Osteocyte (in vitro differentiated cells): Measurements from ENCODE around the gene FAM120B. TPM values are rescaled to one million over a fixed set of nuclear protein-coding genes. Genes with fewer than 3 reads are reported as not detected.
A peak's percentile ranks its signal among the peaks of the same experiment; 100 is the strongest.

Source experiments
- DNase-seq: peaks from one replicate; pipeline ENCODE4 v3.0.0; 2021; ENCODE audit warnings: mixed read lengths; ENCODE audit not compliant: unreplicated experiment; ENCODE audit errors: extremely low spot score
- H3K27ac Mint-ChIP-seq: one replicate; pipeline ENCODE4 v1.8.0; 2021; ENCODE audit warnings: mild to moderate bottlenecking, mixed read lengths; ENCODE audit not compliant: unreplicated experiment
- H3K27me3 Mint-ChIP-seq: one replicate; pipeline ENCODE4 v1.8.0; 2021; ENCODE audit warnings: mixed read lengths; ENCODE audit not compliant: unreplicated experiment
- H3K36me3 Mint-ChIP-seq: one replicate; pipeline ENCODE4 v1.8.0; 2021; ENCODE audit warnings: mixed read lengths; ENCODE audit not compliant: unreplicated experiment
- H3K4me1 Mint-ChIP-seq: one replicate; pipeline ENCODE4 v1.8.0; 2021; ENCODE audit warnings: mixed read lengths; ENCODE audit not compliant: unreplicated experiment
- H3K4me3 Mint-ChIP-seq: one replicate; pipeline ENCODE4 v1.8.0; 2021; ENCODE audit warnings: mild to moderate bottlenecking, moderate library complexity, mixed read lengths; ENCODE audit not compliant: unreplicated experiment
- H3K9me3 Mint-ChIP-seq: one replicate; pipeline ENCODE4 v1.8.0; 2021; ENCODE audit warnings: mixed read lengths; ENCODE audit not compliant: unreplicated experiment
- total RNA-seq: library from RNA; stranded (reverse); gene quantifications from 2 replicates; pipeline ENCODE4 v1.2.1, GENCODE V29; 2021
- TF ChIP-seq, protein P1 (sequence below): fragments of 200-600 bp; sonication (generic); IDR thresholded peaks from 2 replicates; pipeline ENCODE4 v1.5.0; 2021; ENCODE audit warnings: antibody characterized with exemption, mild to moderate bottlenecking, moderate library complexity

FAM120B gene
- total RNA-seq, 1 donor from 2014 or later: 36.9 TPM

DNA sequence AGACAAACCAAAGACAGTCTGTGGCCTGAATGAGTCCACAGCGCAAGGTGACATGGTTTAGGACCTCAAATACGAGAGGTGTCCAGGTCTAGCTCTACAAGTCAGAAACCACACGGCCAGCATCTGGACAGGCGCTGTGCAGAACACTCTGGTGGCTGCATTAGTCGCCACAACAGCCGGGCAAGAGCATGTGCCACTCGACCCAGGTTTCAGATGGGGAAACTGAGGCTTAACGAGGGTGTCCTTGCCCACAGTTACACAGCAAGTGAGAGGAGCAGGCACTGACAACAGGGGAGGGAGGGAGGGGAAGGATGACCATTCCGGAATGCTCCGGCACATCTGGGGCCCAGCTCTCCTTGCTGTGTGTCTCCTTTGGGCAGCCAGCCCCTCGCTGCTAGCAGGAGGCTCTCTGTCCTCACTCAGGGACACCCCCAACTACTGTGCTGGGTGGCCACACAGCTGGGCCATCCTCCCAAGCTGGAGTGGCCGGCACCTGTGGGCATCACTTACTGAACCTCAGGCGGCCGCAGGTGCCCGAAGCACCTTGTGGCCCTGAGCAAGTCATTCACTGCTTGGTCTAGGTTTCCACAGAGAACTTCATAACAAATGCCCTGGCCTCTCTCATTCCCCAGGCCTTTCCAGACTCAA, 22.3 kb upstream of the FAM120B start:
- H3K4me3 Mint-ChIP-seq: no peak overlapping the region
- H3K4me1 Mint-ChIP-seq: peaks cover 11% of the 10 kb centered on the region
- H3K9me3 Mint-ChIP-seq: no peaks in the 10 kb centered on the region
- peak; percentile 74 for DNase-seq
- no peak overlapping the region for H3K27ac Mint-ChIP-seq
- H3K36me3 Mint-ChIP-seq: peaks cover 8% of the 10 kb centered on the region
- H3K27me3 Mint-ChIP-seq: peaks cover 12% of the 10 kb centered on the region
- TF ChIP-seq, protein P1, sequence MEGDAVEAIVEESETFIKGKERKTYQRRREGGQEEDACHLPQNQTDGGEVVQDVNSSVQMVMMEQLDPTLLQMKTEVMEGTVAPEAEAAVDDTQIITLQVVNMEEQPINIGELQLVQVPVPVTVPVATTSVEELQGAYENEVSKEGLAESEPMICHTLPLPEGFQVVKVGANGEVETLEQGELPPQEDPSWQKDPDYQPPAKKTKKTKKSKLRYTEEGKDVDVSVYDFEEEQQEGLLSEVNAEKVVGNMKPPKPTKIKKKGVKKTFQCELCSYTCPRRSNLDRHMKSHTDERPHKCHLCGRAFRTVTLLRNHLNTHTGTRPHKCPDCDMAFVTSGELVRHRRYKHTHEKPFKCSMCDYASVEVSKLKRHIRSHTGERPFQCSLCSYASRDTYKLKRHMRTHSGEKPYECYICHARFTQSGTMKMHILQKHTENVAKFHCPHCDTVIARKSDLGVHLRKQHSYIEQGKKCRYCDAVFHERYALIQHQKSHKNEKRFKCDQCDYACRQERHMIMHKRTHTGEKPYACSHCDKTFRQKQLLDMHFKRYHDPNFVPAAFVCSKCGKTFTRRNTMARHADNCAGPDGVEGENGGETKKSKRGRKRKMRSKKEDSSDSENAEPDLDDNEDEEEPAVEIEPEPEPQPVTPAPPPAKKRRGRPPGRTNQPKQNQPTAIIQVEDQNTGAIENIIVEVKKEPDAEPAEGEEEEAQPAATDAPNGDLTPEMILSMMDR: no peak

DNA sequence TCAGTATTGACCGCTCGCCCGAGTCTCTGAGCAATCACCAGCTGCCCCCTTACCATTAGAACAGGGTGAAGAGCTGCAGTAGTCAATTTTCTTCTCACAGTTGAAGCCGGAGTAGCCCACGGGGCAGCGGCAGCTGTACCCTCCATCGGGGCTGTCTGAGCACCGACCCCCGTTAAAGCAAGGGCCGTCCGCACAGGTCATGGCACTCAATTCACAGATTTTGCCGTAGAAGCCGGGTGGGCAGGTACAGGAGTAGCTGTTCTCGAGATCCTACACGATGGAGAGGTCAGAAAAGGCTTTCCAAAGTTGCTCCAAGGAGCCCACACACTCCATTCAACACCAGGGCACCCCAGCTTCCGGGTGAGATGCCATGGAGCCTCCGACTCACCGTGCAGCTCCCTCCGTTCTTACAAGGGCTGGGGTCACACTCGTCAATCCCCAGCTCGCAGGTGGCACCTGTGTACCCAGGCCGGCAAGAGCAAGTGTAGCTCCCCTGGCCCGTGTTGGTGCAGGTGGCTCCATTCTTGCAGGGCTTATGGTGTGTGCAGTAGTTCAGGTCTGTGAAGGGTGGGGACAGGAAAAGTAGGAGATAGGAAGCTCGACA, 21.6 kb upstream of the FAM120B start:
- no peak overlapping the region for H3K27ac Mint-ChIP-seq

GRCh38 chr6:170285482-170285881, 21.1 kb upstream of the FAM120B start:
- Mint-ChIP-seq H3K4me3 (no peak overlapping the region), H3K27ac (no peak overlapping the region), H3K27me3 (peaks cover 9% of the 10 kb centered on the region), H3K36me3 (peaks cover 8% of the 10 kb centered on the region), H3K4me1 (peaks cover 12% of the 10 kb centered on the region), H3K9me3 (no peaks in the 10 kb centered on the region)
- TF ChIP-seq, protein P1: no peak
- no peak for DNase-seq

More for the DNA sequence above, 21.6 kb upstream of the FAM120B start:
- H3K4me1 Mint-ChIP-seq: peaks cover 11% of the 10 kb centered on the region
- peaks cover 7% of the 10 kb centered on the region for H3K27me3 Mint-ChIP-seq
- TF ChIP-seq, protein P1: no peak
- peaks cover 8% of the 10 kb centered on the region for H3K36me3 Mint-ChIP-seq
- H3K4me3 Mint-ChIP-seq: no peak overlapping the region
- peak; percentile 75 for DNase-seq
- H3K9me3 Mint-ChIP-seq: no peaks in the 10 kb centered on the region

DNA sequence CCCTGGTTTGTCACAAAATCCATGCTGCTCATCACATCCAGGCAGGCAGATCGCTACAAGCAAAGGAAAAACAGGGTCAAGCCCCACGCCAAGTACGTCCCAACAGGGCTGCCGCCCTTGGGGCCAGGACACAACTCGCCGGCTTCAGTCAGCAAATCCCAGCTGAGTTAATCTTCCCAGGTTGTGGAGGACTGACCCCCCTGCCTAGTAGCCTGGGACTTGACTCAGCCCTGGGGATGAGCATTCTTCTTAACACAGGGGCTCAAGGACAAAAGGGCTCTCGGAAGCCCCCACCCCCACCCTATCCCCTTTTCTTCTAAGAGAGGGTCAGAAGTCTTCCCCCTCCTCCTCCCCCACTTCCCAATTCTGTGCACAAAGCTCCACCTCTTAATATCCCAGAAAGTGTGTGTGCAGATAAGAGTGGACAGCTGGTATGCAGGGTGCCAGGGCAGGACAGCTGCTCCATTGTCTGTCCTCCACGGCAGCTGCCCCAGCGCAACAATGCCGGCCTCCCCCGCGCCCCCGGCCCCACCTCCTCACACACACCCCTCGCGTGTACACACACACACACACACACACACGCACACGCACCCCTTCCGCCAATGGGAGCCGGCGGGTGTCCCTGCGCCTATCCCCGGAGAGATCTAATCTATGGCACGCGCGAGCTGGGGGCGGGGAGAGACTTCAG, 20.2 kb upstream of the FAM120B start:
- H3K27ac Mint-ChIP-seq: no peak overlapping the region
- H3K9me3 Mint-ChIP-seq: no peaks in the 10 kb centered on the region
- no peak overlapping the region for H3K4me3 Mint-ChIP-seq
- H3K36me3 Mint-ChIP-seq: peaks cover 8% of the 10 kb centered on the region
- TF ChIP-seq, protein P1: no peak
- no peak for DNase-seq
- H3K4me1 Mint-ChIP-seq: peaks cover 12% of the 10 kb centered on the region
- H3K27me3 Mint-ChIP-seq: peaks cover 9% of the 10 kb centered on the region

GRCh38 chr6:170286934-170287265, 19.7 kb upstream of the FAM120B start:
- Mint-ChIP-seq H3K27ac (no peak overlapping the region), H3K4me3 (no peak overlapping the region), H3K36me3 (peaks cover 8% of the 10 kb centered on the region), H3K9me3 (no peaks in the 10 kb centered on the region), H3K27me3 (peaks cover 11% of the 10 kb centered on the region), H3K4me1 (peaks cover 14% of the 10 kb centered on the region)
- TF ChIP-seq, protein P1: no peak
- no peak for DNase-seq
